ENCODE data around the gene GORASP1.

GORASP1 gene

DNA sequence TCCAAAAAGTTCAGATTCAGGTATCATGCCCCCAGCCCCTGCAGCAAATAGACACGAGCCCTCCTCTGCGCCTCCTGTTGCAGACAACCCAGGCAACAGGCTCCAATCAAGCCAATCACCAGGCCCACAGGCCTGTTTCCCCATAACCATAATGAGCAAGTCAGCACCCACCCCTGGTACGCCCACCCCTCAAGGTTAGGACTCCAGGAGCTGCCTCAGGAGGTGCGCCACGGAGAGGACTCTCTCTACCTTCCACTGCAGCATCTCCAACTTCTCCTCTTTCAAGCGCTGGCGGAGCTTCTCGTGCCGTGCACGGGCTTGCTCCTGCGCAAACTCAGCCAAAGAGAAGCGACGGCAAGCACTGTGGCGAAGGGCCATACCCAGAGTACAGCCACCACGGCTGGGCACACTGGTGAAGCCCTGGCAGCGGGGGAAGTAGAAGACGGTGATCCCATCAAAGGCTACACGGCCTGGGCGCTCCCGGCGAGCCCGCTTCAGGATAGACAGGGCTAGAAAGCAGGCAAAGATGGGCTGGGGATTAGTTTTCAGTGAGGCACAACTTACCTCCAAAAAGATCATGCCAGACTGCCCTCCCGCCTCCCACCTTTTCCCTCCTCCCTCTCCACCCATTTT is 37.4 kb upstream of the GORASP1 start:
- no peak overlapping the region for H4K12ac ChIP-seq (ENCODE audit: low read depth, low read length)
- H3K79me2 ChIP-seq (ENCODE audit: control insufficient read depth, insufficient read depth, low read length, poor library complexity), result peaks cover 24% of the 10 kb centered on the region
- H2BK120ac ChIP-seq (ENCODE audit: insufficient read depth, low read length, poor library complexity), result no peak overlapping the region
- WGBS (ENCODE audit: extremely low coverage, insufficient coverage, insufficient read length), result no CpG with 5 or more reads among the region's 23 CpGs
- no peaks in the 10 kb centered on the region for H3K9me3 ChIP-seq (ENCODE audit: insufficient read depth, low read depth, low read length)
- peaks cover 63 to 76% of the 10 kb centered on the region in 2 experiments for H3K4me1 ChIP-seq (ENCODE audit: control insufficient read depth in 1 of 2, insufficient read depth in 2 of 2, low read length in 2 of 2)
- peak overlapping the region; percentile 8 for H3K18ac ChIP-seq (ENCODE audit: low read length)
- no peak overlapping the region for H2BK12ac ChIP-seq (ENCODE audit: low read length)
- H3K27ac ChIP-seq (ENCODE audit: low read depth, low read length), result no peak overlapping the region
- H3K4me2 ChIP-seq (ENCODE audit: low read length), result no peak overlapping the region
- peaks cover 47 to 60% of the 10 kb centered on the region in 2 experiments for H3K36me3 ChIP-seq (ENCODE audit: control insufficient read depth in 1 of 2, insufficient read depth in 2 of 2, low read length in 2 of 2)
- no peak overlapping the region for H4K91ac ChIP-seq (ENCODE audit: low read depth, low read length)
- H3K23ac ChIP-seq (ENCODE audit: low read length), result no peak overlapping the region
- H2AK5ac ChIP-seq (ENCODE audit: low read length), result no peak overlapping the region
- H3K4ac ChIP-seq (ENCODE audit: low read depth, low read length), result peak overlapping the region; percentile 8
- H3K27me3 ChIP-seq (ENCODE audit: insufficient read depth, low read length), result no peaks in the 10 kb centered on the region
- H2AFZ ChIP-seq (ENCODE audit: insufficient read depth, low read length, poor library complexity), result no peak overlapping the region
- no peak for DNase-seq
- H3K9ac ChIP-seq (ENCODE audit: low read length), result no peak overlapping the region
- H3K79me1 ChIP-seq (ENCODE audit: low read length), result peaks cover 37% of the 10 kb centered on the region
- no peak overlapping the region for H3K14ac ChIP-seq (ENCODE audit: low read length)
- H4K8ac ChIP-seq (ENCODE audit: low read depth, low read length), result no peak overlapping the region
- no peak overlapping the region for H3K4me3 ChIP-seq (ENCODE audit: low read depth, low read length)
- no peak overlapping the region for H2BK5ac ChIP-seq (ENCODE audit: low read depth, low read length, poor library complexity)

DNA sequence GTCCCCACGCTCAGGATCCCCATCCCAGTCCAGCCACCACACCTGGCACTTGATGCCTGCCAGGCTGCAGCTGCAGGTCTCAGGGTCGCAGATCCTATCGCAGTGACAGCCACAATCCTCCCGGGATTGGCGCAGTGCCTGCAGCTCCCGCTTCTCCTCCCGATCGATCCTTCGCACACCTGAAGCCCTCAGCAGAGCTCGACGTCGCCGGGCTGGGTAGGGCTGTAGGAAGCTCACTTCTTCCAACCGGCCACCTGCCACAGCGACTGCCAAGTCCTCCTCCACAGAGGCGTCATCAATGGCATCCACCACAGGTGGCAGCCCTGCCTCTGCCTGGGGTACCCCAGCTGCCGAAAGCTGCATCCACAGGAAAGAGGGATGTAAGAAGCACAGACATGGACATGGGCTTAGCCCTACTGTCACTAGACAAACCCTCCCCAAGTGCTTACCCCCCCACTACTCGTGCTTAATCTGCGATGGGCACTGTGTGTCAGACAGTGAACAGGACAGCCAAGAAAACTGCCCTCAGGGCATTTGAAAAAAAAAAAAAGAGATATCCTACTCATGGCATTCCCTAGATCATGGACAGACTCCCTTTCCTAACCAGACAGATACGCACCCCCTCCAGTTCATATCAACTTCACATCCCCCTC is 36.8 kb upstream of the GORASP1 start:
- no peak overlapping the region for H2AK5ac ChIP-seq (ENCODE audit: low read length)
- peaks cover 18% of the 10 kb centered on the region for H3K79me2 ChIP-seq (ENCODE audit: control insufficient read depth, insufficient read depth, low read length, poor library complexity)
- no peaks in the 10 kb centered on the region for H3K9me3 ChIP-seq (ENCODE audit: insufficient read depth, low read depth, low read length)
- no peaks in the 10 kb centered on the region for H3K27me3 ChIP-seq (ENCODE audit: insufficient read depth, low read length)
- H3K4me1 ChIP-seq (ENCODE audit: control insufficient read depth in 1 of 2, insufficient read depth in 2 of 2, low read length in 2 of 2), result peaks cover 57 to 70% of the 10 kb centered on the region in 2 experiments
- DNase-seq, result peak in 1 of 2 donors; percentile 48
- no peak overlapping the region for H2BK5ac ChIP-seq (ENCODE audit: low read depth, low read length, poor library complexity)
- no peak overlapping the region for H3K27ac ChIP-seq (ENCODE audit: low read depth, low read length)
- WGBS (ENCODE audit: extremely low coverage, insufficient coverage, insufficient read length), result no CpG with 5 or more reads among the region's 20 CpGs
- no peak overlapping the region for H4K8ac ChIP-seq (ENCODE audit: low read depth, low read length)
- H4K12ac ChIP-seq (ENCODE audit: low read depth, low read length), result no peak overlapping the region
- H3K23ac ChIP-seq (ENCODE audit: low read length), result no peak overlapping the region
- H3K9ac ChIP-seq (ENCODE audit: low read length), result no peak overlapping the region
- H2AFZ ChIP-seq (ENCODE audit: insufficient read depth, low read length, poor library complexity), result no peak overlapping the region
- no peak overlapping the region for H3K14ac ChIP-seq (ENCODE audit: low read length)
- no peak overlapping the region for H4K91ac ChIP-seq (ENCODE audit: low read depth, low read length)
- peaks cover 47 to 60% of the 10 kb centered on the region in 2 experiments for H3K36me3 ChIP-seq (ENCODE audit: control insufficient read depth in 1 of 2, insufficient read depth in 2 of 2, low read length in 2 of 2)
- H3K4me2 ChIP-seq (ENCODE audit: low read length), result no peak overlapping the region
- no peak overlapping the region for H2BK120ac ChIP-seq (ENCODE audit: insufficient read depth, low read length, poor library complexity)
- H3K18ac ChIP-seq (ENCODE audit: low read length), result no peak overlapping the region
- H3K79me1 ChIP-seq (ENCODE audit: low read length), result peaks cover 32% of the 10 kb centered on the region
- H3K4me3 ChIP-seq (ENCODE audit: low read depth, low read length), result no peak overlapping the region
- no peak overlapping the region for H2BK12ac ChIP-seq (ENCODE audit: low read length)
- no peak overlapping the region for H3K4ac ChIP-seq (ENCODE audit: low read depth, low read length)

DNA sequence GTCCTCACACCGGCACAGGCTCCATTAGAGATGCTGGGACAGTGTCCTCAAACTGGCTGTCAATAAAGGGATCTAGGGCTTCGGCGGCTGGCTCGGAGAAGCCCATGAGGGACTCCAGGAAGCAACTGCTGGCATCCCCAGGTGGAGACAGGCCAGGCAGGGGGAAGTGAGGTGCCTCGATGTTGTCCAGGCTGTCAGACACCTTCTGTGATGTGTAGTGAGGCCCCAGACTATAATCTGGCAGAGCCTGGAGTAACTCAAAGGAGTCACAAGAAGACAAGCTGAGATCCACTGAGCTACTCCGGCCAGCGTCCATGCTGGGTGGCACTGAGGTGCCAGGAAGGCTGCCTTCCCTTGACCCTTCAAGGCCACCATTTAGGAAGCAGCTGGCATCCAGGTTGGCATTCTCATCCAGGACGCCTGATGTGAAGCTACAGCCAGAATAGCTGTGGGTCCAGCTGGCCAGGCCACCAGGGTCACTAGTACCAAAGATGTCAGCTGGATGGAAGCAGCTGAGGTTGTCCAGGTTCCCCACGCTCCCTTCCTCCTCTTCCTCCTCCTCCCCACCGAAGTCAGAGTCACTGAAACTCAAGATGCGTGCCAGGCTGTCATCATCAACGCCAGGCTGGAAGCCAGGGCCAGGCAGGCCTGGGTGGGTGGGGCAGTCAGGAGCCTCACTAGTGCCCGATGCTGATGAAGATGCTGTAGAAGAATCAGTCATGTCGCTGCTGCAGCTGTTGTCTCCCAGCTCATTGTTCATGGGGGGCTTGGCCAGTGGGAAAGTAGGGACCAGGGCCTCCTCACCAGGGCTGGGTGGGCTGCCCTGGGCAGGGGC is 35.8 kb upstream of the GORASP1 start:
- Histone ChIP-seq H3K9ac (ENCODE audit: low read length) (peak overlapping the region; percentile 6), H2AFZ (ENCODE audit: insufficient read depth, low read length, poor library complexity) (no peak overlapping the region), H2BK120ac (ENCODE audit: insufficient read depth, low read length, poor library complexity) (no peak overlapping the region), H3K9me3 (ENCODE audit: insufficient read depth, low read depth, low read length) (no peaks in the 10 kb centered on the region), H3K27ac (ENCODE audit: low read depth, low read length) (no peak overlapping the region), H3K14ac (ENCODE audit: low read length) (no peak overlapping the region), H2BK12ac (ENCODE audit: low read length) (no peak overlapping the region), H3K4ac (ENCODE audit: low read depth, low read length) (no peak overlapping the region), H3K18ac (ENCODE audit: low read length) (peak overlapping the region; percentile 3), H3K23ac (ENCODE audit: low read length) (no peak overlapping the region), H3K79me1 (ENCODE audit: low read length) (peaks cover 26% of the 10 kb centered on the region), H4K91ac (ENCODE audit: low read depth, low read length) (no peak overlapping the region), H3K4me3 (ENCODE audit: low read depth, low read length) (no peak overlapping the region), H3K36me3 (ENCODE audit: control insufficient read depth in 1 of 2, insufficient read depth in 2 of 2, low read length in 2 of 2) (peaks cover 53 to 63% of the 10 kb centered on the region in 2 experiments), H3K27me3 (ENCODE audit: insufficient read depth, low read length) (no peaks in the 10 kb centered on the region), H2AK5ac (ENCODE audit: low read length) (no peak overlapping the region), H4K8ac (ENCODE audit: low read depth, low read length) (no peak overlapping the region), H4K12ac (ENCODE audit: low read depth, low read length) (no peak overlapping the region), H2BK5ac (ENCODE audit: low read depth, low read length, poor library complexity) (no peak overlapping the region), H3K4me2 (ENCODE audit: low read length) (no peak overlapping the region), H3K79me2 (ENCODE audit: control insufficient read depth, insufficient read depth, low read length, poor library complexity) (peaks cover 13% of the 10 kb centered on the region), H3K4me1 (ENCODE audit: control insufficient read depth in 1 of 2, insufficient read depth in 2 of 2, low read length in 2 of 2) (peaks cover 49 to 61% of the 10 kb centered on the region in 2 experiments)
- WGBS (ENCODE audit: extremely low coverage, insufficient coverage, insufficient read length), result no CpG with 5 or more reads among the region's 14 CpGs
- no peak for DNase-seq

DNA sequence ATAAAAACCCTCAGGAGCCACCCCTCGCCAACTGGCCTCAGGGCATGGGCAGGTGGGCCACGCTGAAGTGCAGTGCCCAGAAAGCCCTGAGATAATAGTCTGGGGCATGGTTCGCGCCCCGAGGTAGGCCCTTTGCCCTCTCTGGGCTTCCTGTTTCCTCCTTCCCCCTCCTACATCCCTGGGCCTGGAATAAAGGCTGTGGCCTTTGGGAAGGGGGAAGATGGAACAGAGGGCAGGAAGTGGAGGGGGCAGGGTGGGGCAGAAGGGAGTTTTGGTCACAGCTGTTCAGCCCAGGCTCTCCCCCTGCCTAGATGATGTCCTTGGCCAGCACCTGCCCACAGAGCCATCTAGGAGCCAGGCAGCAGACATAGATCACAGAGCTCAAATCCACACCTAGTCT is 34.6 kb upstream of the GORASP1 start:
- peaks cover 7% of the 10 kb centered on the region for H3K79me2 ChIP-seq (ENCODE audit: control insufficient read depth, insufficient read depth, low read length, poor library complexity)
- no peak overlapping the region for H3K9ac ChIP-seq (ENCODE audit: low read length)
- WGBS (ENCODE audit: extremely low coverage, insufficient coverage, insufficient read length), result no CpG with 5 or more reads among the region's 5 CpGs
- H2BK12ac ChIP-seq (ENCODE audit: low read length), result no peak overlapping the region
- no peak overlapping the region for H3K4ac ChIP-seq (ENCODE audit: low read depth, low read length)
- H3K36me3 ChIP-seq (ENCODE audit: control insufficient read depth in 1 of 2, insufficient read depth in 2 of 2, low read length in 2 of 2), result peaks cover 58 to 66% of the 10 kb centered on the region in 2 experiments
- no peak overlapping the region for H3K4me3 ChIP-seq (ENCODE audit: low read depth, low read length)
- peaks cover 39 to 49% of the 10 kb centered on the region in 2 experiments for H3K4me1 ChIP-seq (ENCODE audit: control insufficient read depth in 1 of 2, insufficient read depth in 2 of 2, low read length in 2 of 2)
- no peak overlapping the region for H3K14ac ChIP-seq (ENCODE audit: low read length)
- H4K91ac ChIP-seq (ENCODE audit: low read depth, low read length), result no peak overlapping the region
- H3K4me2 ChIP-seq (ENCODE audit: low read length), result no peak overlapping the region
- no peak overlapping the region for H3K23ac ChIP-seq (ENCODE audit: low read length)
- no peak overlapping the region for H4K8ac ChIP-seq (ENCODE audit: low read depth, low read length)
- no peak overlapping the region for H2BK5ac ChIP-seq (ENCODE audit: low read depth, low read length, poor library complexity)
- H2BK120ac ChIP-seq (ENCODE audit: insufficient read depth, low read length, poor library complexity), result no peak overlapping the region
- peak overlapping the region; percentile 31 for H3K27ac ChIP-seq (ENCODE audit: low read depth, low read length)
- H3K9me3 ChIP-seq (ENCODE audit: insufficient read depth, low read depth, low read length), result no peaks in the 10 kb centered on the region
- H2AFZ ChIP-seq (ENCODE audit: insufficient read depth, low read length, poor library complexity), result peak overlapping the region; percentile 4
- H3K18ac ChIP-seq (ENCODE audit: low read length), result peak overlapping the region; percentile 47
- no peaks in the 10 kb centered on the region for H3K27me3 ChIP-seq (ENCODE audit: insufficient read depth, low read length)
- no peak overlapping the region for H4K12ac ChIP-seq (ENCODE audit: low read depth, low read length)
- DNase-seq, result no peak
- peaks cover 14% of the 10 kb centered on the region for H3K79me1 ChIP-seq (ENCODE audit: low read length)
- H2AK5ac ChIP-seq (ENCODE audit: low read length), result no peak overlapping the region
